Stimulated activated CD8-positive, alpha-beta memory T cell treated with anti-CD3 and anti-CD28 coated beads, Interleukin-15, amount 100 ng/mL, for 48 hours (primary cell): ENCODE measurements around the gene ADSS2.
"Not testable (repeated sequence)": the region's sequence is repeated elsewhere in the genome, so short reads cannot be mapped to it uniquely, and the experiment has no call there.

Source experiments
- DNase-seq, 2 donors: peaks; one replicate each; pipeline ENCODE4 v3.0.0-alpha.2; 2020; ENCODE audit warnings: low read depth in 2 of 2

ADSS2 gene

DNA sequence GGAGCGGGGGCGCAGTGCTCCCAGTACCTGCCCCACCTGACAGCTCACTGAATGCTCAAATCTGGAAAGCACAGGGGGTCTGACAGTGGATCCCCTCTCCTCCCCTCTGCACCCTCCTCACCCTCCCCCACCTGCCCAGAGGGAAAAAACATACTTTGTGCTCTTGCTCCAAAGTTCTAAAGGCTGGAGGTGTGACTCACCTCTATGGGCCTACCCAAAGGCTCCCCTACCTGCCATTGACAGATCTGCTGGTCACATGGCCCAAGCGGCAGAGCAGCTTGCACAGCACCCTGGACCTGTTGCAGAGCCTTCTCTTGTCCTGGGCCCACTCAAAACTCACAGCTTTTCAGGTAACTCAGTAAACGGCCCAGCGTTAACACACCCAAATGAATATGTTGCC, 55.7 kb downstream of the ADSS2 start:
- DNase-seq, result no peak

- DNase-seq, result no peak
Measured at GRCh38 chr1:244394826-244395765, 56.6 kb downstream of the ADSS2 start.

- no peak for DNase-seq
Measured at GRCh38 chr1:244394346-244394745, 57.4 kb downstream of the ADSS2 start.

DNA sequence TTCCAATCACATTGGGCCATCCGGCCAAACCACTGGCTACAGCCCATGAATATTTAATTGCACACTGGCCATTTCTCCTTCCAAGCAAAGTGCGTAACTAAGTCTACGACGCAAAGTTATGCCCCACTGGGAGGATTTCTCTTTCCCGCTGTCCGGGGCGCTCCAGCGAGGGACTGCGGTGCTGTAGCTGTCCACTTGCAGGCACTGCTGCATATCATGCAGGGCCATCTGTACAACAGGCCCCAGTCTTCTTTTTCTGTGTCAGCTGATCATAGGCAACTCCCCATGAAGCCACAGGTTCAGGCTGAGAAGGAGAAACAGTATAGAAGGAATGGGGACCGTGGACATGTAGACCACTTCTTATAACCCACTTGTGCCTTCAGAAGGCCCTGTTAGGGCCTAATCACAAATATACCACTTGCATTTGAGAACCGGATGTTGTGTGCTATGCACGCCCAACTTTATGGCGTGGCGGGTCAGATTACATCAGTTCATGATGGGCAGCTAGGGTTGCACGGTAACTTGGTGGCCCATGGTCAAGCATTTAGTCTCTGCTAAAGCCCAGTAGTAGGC, 58.0 kb downstream of the ADSS2 start:
- no peak for DNase-seq

- DNase-seq, result no peak
Measured at GRCh38 chr1:244391761-244392160, 59.9 kb downstream of the ADSS2 start.

DNA sequence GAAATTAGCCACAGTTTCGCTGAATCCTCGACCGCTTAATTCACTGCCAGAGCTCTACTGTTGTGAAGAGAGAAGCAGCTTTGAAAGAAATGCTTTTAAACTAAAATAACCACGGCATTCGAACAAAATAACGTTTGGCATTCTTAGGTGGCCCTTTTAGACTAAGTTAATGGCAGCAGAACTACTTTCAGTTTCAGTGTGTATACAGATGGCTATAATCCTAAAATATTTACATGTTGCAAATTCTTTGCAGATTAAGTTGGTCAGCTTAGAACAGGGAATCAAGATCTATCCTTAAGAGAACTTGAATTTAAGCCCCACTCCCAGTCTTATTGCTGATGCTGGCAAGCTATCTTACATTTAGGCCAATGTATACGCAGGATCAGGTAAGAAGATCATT, 62.7 kb downstream of the ADSS2 start:
- no peak for DNase-seq

DNA sequence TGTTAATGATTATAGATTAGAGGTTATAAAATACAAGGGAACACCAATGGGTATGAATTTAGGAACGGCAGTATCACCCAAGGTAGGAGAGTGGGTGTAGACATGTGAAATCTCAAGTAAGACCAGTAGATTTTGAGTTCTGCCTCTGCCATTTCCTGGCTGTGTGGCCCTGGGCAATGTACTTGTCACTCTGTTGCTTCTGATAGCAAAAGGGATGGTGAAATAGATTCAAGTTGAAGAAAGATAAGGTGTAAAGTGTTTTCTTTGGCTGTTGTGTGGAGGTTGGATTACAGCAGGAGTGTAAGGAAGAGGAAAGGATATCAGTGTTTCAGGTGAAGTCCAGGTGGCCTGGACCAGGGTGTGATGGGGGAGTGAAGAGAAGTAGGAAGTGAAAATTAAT, 64.3 kb downstream of the ADSS2 start:
- no peak for DNase-seq

GRCh38 chr1:244386595-244386994, 65.1 kb downstream of the ADSS2 start:
- DNase-seq, result no peak

GRCh38 chr1:244384066-244384465, 67.6 kb downstream of the ADSS2 start:
- DNase-seq, result no peak

DNA sequence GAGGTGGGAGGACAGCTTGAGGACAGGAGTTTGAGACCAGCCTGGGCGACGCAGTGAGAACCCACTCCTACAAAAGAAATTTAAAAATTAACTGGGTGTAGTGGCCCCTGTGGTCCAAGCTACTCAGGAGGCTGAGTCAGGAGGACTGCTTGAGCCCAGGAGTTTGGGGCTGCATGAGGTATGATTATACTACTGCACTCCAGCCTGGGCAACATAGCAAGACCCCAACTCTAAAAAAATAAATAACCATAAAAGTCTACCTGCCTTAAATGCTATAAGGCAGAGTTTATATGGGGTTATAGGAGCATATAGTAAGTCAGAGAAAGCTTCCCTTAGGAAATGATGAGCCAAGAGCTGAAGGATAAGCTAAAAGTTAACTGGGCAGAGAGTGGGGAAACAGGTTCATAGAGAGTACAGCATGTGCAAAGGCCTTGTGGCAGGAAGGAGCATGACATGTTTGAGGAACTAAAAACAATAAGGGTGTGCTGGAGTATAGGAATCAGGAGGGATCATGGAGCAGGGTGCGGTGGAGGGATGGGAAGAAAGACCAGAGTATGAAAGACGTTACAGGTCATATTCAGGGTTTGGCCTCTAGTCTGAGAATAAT, 68.3 kb downstream of the ADSS2 start:
- no peak for DNase-seq

- DNase-seq, result no peak
Measured at GRCh38 chr1:244381878-244382565, 69.7 kb downstream of the ADSS2 start.

GRCh38 chr1:244376126-244376525, 75.6 kb downstream of the ADSS2 start:
- no peak for DNase-seq

DNA sequence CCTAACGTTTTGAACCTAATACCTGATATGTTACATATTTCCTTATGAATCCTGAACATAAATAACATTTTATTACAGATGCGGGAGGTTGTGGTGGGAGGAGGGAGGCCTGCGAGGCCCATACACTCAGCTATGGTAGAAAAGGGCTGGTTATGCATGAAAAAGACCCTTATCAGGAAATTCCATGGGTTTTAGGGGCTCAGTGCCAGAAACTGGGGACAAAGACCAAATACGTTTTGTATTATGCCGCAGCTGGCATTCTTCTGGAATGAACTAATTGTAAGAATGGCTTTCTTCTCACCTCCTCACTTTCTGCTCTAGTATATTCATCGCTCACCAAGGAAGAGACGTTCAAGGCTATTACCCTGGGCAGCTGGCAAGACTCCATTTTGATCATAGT, 76.7 kb downstream of the ADSS2 start:
- DNase-seq, result no peak

DNA sequence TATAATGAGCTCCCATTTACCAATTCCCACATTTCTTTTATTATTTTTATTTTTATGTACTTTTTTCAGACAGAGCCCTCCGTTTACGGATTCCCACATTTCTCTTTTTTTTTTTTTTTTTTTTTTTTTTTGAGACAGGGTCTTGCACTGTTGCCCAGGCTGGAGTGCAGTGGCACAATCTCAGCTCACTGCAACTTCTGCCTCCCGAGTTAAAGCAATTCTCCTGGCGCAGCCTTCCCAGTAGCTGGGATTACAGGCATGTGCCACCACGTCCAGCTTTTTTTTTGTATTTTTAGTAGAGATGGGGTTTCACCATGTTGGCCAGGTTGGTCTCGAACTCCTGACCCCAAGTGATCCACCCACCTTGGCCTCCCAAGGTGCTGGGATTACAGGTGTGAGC, 77.2 kb downstream of the ADSS2 start:
- DNase-seq, result not testable (repeated sequence)

GRCh38 chr1:244371242-244372141, 80.2 kb downstream of the ADSS2 start:
- no peak for DNase-seq

- DNase-seq, result no peak
Measured at GRCh38 chr1:244370060-244370637, 81.6 kb downstream of the ADSS2 start.

DNA sequence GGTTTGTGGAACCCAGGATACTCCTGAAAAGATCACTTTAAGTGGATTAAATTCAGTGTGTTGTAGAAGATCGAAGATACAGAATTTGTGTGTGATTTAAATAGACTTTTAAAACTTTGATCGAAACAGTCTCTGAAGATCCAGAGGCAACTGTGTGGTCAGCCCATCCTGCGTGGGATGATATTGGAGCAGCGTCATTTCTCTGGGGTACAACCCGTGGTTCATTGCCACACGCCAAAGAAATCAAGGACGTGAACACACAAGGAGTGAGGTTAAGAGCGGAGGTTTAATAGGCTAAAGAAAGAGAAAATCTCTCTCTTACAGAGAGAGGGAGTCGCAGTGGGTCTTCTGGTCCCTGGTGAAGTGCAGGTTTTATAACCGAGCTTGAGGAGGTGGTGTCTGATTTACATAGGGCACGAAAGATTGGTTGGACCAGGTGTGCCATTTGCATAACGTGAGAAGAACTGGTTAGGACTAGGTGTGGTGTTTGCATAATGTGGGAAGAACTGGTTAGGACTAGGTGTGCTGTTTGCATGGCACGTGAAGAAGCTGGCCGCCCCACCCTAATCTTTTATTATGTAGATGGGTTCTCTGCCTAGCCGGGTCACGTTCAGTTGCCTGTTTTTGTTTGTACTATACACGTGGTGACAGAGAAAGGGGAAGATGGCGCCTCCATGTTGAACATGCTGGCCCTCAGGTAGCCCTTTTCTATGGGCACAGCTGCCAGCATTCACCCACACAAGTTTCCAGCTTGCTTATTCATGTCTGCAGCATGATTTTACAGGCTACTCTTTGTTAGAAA, 82.3 kb downstream of the ADSS2 start:
- no peak for DNase-seq

DNA sequence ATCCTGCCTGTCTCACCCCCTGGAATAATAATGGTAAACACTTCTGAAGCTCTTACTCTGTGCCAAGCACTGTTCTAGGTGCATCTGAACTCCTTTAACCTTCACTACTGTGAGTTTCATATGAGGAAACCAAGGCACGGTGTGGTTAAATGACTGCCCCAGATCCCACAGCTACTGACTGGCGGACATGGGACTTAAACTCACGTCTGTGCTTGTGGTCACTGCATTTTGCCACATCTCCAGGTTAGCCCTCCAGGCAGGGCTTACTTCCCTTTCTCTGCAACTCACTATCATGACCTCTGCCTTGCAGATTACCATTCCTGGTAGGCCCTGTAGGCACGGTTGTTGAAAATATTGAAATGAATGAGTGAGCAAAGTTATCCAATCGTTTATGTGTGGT, 83.4 kb downstream of the ADSS2 start:
- DNase-seq, result no peak

- no peak for DNase-seq
Measured at GRCh38 chr1:244367399-244368114, 84.2 kb downstream of the ADSS2 start.
